K562 (cell line): ENCODE measurements around the gene CECR2. TPM values are rescaled to one million over a fixed set of nuclear protein-coding genes. Genes with fewer than 3 reads are reported as not detected.

ENCODE experiments used
- ATAC-seq: fragments of 200-7000 bp; cut with Tn5 transposase; 3 replicates; pipeline ENCODE4 v1.9.1; 2020; ENCODE audit warnings: moderate library complexity
- BruUV-seq: library from RNA; stranded (reverse); fragments of 400-500 nt; replicated peaks from 2 replicates; lab custom pipeline; 2021; lab: Mats Ljungman, UMichigan
- CTCF ChIA-PET: fragments of 300-600 bp; formaldehyde crosslinking; extraction: SDS; loops from one replicate; lab custom pipeline; 2021; ENCODE audit warnings: low intra/inter-chr PET ratio; lab: Yijun Ruan, JAX
- POLR2A ChIA-PET: fragments of 300-600, 350-650 bp; sonication (Branson Sonifier 250); formaldehyde crosslinking; extraction: SDS; loops from one replicate; lab custom pipeline; 2021; ENCODE audit warnings: antibody characterized with exemption, inconsistent platforms; lab: Yijun Ruan, JAX
- DNase-seq, 4 experiments: peaks; one replicate each; pipeline versions ENCODE4 v3.0.0 to v3.0.0-alpha.2; 2011 to 2018; ENCODE audit warnings: low spot score in 3 of 4, mixed read lengths in 3 of 4; ENCODE audit errors: extremely low read depth in 1 of 4
- FAIRE-seq: peaks from 2 replicates; lab custom pipeline; 2011; peaks lifted over from hg19 to GRCh38; lab: Jason Lieb, UNC
- H2AFZ ChIP-seq: 2 replicates; pipeline ENCODE4 v1.6.0; 2011; ENCODE audit warnings: low read depth, low read length, control low read depth, inconsistent platforms
- H3K27ac ChIP-seq: fragments of 200-600 bp; 3 replicates; pipeline ENCODE4 v1.8.0; 2011; ENCODE audit warnings: low read depth, mild to moderate bottlenecking, control low read depth, inconsistent platforms, low read length, moderate library complexity, mixed read lengths; ENCODE audit errors: extremely low read depth
- H3K27me3 ChIP-seq, 2 experiments: fragments of 300-600 bp in 1 of 2; 2 replicates in 1 of 2; 3 replicates in 1 of 2; pipeline versions ENCODE4 v1.6.0 to v1.8.0; 2011; ENCODE audit warnings: inconsistent platforms in 2 of 2, low read length in 2 of 2, mild to moderate bottlenecking in 1 of 2, mixed read lengths in 1 of 2, moderate library complexity in 1 of 2; ENCODE audit not compliant: control insufficient read depth in 2 of 2, insufficient read depth in 2 of 2
- H3K36me3 ChIP-seq: fragments of 300-600 bp; 3 replicates; pipeline ENCODE4 v1.8.0; 2011; ENCODE audit warnings: mild to moderate bottlenecking, low read length, inconsistent platforms; ENCODE audit not compliant: control insufficient read depth, insufficient read depth
- H3K4me1 ChIP-seq, 2 experiments: fragments of 200-600 bp in 1 of 2; replicated peaks in 1 of 2; 2 replicates in 1 of 2; 3 replicates in 1 of 2; pipeline versions ENCODE4 v1.5.1 to v1.8.0; 2011; ENCODE audit warnings: inconsistent platforms in 2 of 2, low read length in 2 of 2, mild to moderate bottlenecking in 1 of 2, mixed read lengths in 1 of 2, moderate library complexity in 1 of 2; ENCODE audit not compliant: control insufficient read depth in 2 of 2, insufficient read depth in 2 of 2
- H3K4me2 ChIP-seq: 2 replicates; pipeline ENCODE4 v1.6.1; 2011; ENCODE audit warnings: low read length, control low read depth, inconsistent platforms, mixed read lengths; ENCODE audit not compliant: insufficient read depth
- H3K4me3 ChIP-seq: fragments of 200-600 bp; sonication (generic), shearing (Covaris generic); 2 replicates; pipeline ENCODE4 v1.5.1; 2016; ENCODE audit warnings: control low read depth, inconsistent platforms
- H3K79me2 ChIP-seq: fragments of 200-600 bp; 3 replicates; pipeline ENCODE4 v1.8.0; 2011; ENCODE audit warnings: low read length, inconsistent platforms; ENCODE audit not compliant: control insufficient read depth, insufficient read depth
- H3K9ac ChIP-seq, 2 experiments: 2 replicates each; pipeline versions ENCODE4 v1.6.0 to v1.6.1; 2011; ENCODE audit warnings: low read depth in 2 of 2, low read length in 2 of 2, control low read depth in 1 of 2, inconsistent platforms in 1 of 2, mild to moderate bottlenecking in 1 of 2, mixed read lengths in 1 of 2; ENCODE audit not compliant: insufficient read depth in 1 of 2
- H3K9me1 ChIP-seq: one replicate; pipeline ENCODE4 v1.6.0; 2011; ENCODE audit warnings: inconsistent platforms, mild to moderate bottlenecking, low read length, moderate library complexity; ENCODE audit not compliant: control insufficient read depth, insufficient read depth
- H3K9me3 ChIP-seq: replicated peaks from 2 replicates; pipeline ENCODE4 v1.5.1; 2011; ENCODE audit warnings: low read depth, low read length, inconsistent platforms; ENCODE audit not compliant: control insufficient read depth, insufficient read depth
- H4K20me1 ChIP-seq: replicated peaks from 2 replicates; pipeline ENCODE4 v1.6.1; 2011; ENCODE audit warnings: low read length, inconsistent platforms, mixed read lengths; ENCODE audit not compliant: control insufficient read depth, insufficient read depth
- CBFA2T2 ChIP-seq: fragments of 450-650 bp; conservative IDR thresholded peaks from 2 replicates; pipeline ENCODE4 v1.6.1; 2017; ENCODE audit warnings: mild to moderate bottlenecking
- CBFA2T3 ChIP-seq: fragments of 450-650 bp; IDR thresholded peaks from 2 replicates; pipeline ENCODE4 v1.6.1; 2017
- CEBPB ChIP-seq: fragments of 450-650 bp; IDR thresholded peaks from 2 replicates; pipeline ENCODE4 v1.6.1; 2016; ENCODE audit warnings: missing genetic modification characterization, missing compliant biosample characterization
- CEBPG ChIP-seq, 3 experiments: fragments of 200-800 bp in 1 of 3; sonication (Bioruptor generic) in 1 of 3; sonication (generic) in 1 of 3; formaldehyde crosslinking in 1 of 3; IDR thresholded peaks in 2 of 3; conservative IDR thresholded peaks in 1 of 3; 2 replicates each; pipeline versions ENCODE4 v1.6.1 to v1.8.0; 2016 to 2022; ENCODE audit warnings: missing compliant biosample characterization in 2 of 3, missing genetic modification characterization in 2 of 3, mild to moderate bottlenecking in 1 of 3, missing genetic modification reagents in 1 of 3
- JUND ChIP-seq, 2 experiments: IDR thresholded peaks; 2 replicates in 1 of 2; 3 replicates in 1 of 2; pipeline ENCODE4 v1.6.1; 2011; ENCODE audit warnings: borderline replicate concordance in 2 of 2, low read depth in 2 of 2, low read length in 2 of 2, improper control_type of control experiment in 1 of 2, missing biosample characterization in 1 of 2, missing genetic modification characterization in 1 of 2, missing genetic modification reagents in 1 of 2
- KDM1A ChIP-seq, 2 experiments: fragments of 450-650 bp; IDR thresholded peaks; 2 replicates each; pipeline ENCODE4 v1.6.1; 2016; ENCODE audit warnings: mild to moderate bottlenecking in 2 of 2
- WGBS: fragments of 100-300 bp; shearing (Covaris generic); methylation state at CpG from one replicate; pipeline ENCODE4 v1.1.6; 2016; ENCODE audit warnings: low coverage, mixed read lengths; ENCODE audit not compliant: insufficient coverage; ENCODE audit errors: missing lambda C conversion rate; 5-methylcytosine and 5-hydroxymethylcytosine counted together
- in situ Hi-C: fragments of 300-500 bp; cut with MboI; formaldehyde crosslinking; loops from 4 replicates; pipeline ENCODE4 v1.15.0; 2018; ENCODE audit warnings: inconsistent platforms, mixed read lengths
- intact Hi-C: fragments of 100-400 bp; cut with micrococcal nuclease; formaldehyde crosslinking; loops from 2 replicates; pipeline ENCODE4 v1.14.2; 2022
- polyA plus RNA-seq, 8 experiments: library from polyadenylated mRNA; depleted of rRNA in 4 of 8; stranded (reverse) in 5 of 8; unstranded in 3 of 8; fragments of >200 nt; fragmentation: Nextera tagmentation in 2 of 8; fragmentation: Illumina TruSeq in 1 of 8; extraction: Ambion mirVana in 2 of 8; extraction: Trizol in 1 of 8; gene quantifications; 2 replicates each; pipeline versions ENCODE4 v1.2.1 to v1.2.3, GENCODE V29; 2011 to 2014; ENCODE audit warnings: inconsistent platforms in 1 of 8, missing spikeins in 1 of 8
- total RNA-seq, 7 experiments: library from RNA; depleted of rRNA in 6 of 7; stranded (reverse); fragments of >200 nt in 6 of 7; fragmentation: Illumina TruSeq in 2 of 7; extraction: Trizol in 2 of 7; gene quantifications; 2 replicates each; pipeline versions ENCODE4 v1.2.1 to v1.2.3, GENCODE V29; 2011 to 2021; ENCODE audit warnings: low replicate concordance in 1 of 7
- TF ChIP-seq, protein P1 (sequence below): fragments of 250-450 bp; sonication (Bioruptor Pico); IDR thresholded peaks from 2 replicates; pipeline ENCODE4 v1.8.0; 2022; ENCODE audit warnings: inconsistent platforms, mild to moderate bottlenecking, moderate library complexity, borderline replicate concordance
- TF ChIP-seq, protein P2 (sequence below): conservative IDR thresholded peaks from 2 replicates; pipeline ENCODE4 v1.6.1; 2011; ENCODE audit warnings: low read depth, mild to moderate bottlenecking, low read length; ENCODE audit not compliant: control insufficient read depth
- TF ChIP-seq, protein P3 (sequence below), 2 experiments: fragments of 450-650 bp in 1 of 2; sonication (generic) in 1 of 2; formaldehyde crosslinking in 1 of 2; IDR thresholded peaks in 1 of 2; conservative IDR thresholded peaks in 1 of 2; 2 replicates each; pipeline versions ENCODE4 v1.6.1 to v1.8.1; 2016 to 2023; ENCODE audit warnings: mild to moderate bottlenecking in 2 of 2, moderate library complexity in 2 of 2, inconsistent platforms in 1 of 2, missing genetic modification reagents in 1 of 2
- TF ChIP-seq, protein P4 (sequence below), 2 experiments: fragments of 250-450 bp in 1 of 2; fragments of 450-650 bp in 1 of 2; sonication (Bioruptor Pico) in 1 of 2; IDR thresholded peaks; 2 replicates each; pipeline versions ENCODE4 v1.6.1 to v1.8.0; 2016 to 2021; ENCODE audit warnings: mild to moderate bottlenecking in 2 of 2, moderate library complexity in 2 of 2, missing compliant biosample characterization in 1 of 2, missing genetic modification characterization in 1 of 2
- TF ChIP-seq, protein P5 (sequence below): fragments of 450-650 bp; conservative IDR thresholded peaks from 2 replicates; pipeline ENCODE4 v1.6.1; 2016; ENCODE audit warnings: missing genetic modification characterization, low read depth, mild to moderate bottlenecking, missing compliant biosample characterization, moderate library complexity

Gene CECR2
- total and polyA plus RNA-seq, 9 of the 15 experiments (the other 6 are each of a cell fraction or from before 2014, with no cell fraction given) = 0.01 to 1.00 (median 0.27) TPM

DNA sequence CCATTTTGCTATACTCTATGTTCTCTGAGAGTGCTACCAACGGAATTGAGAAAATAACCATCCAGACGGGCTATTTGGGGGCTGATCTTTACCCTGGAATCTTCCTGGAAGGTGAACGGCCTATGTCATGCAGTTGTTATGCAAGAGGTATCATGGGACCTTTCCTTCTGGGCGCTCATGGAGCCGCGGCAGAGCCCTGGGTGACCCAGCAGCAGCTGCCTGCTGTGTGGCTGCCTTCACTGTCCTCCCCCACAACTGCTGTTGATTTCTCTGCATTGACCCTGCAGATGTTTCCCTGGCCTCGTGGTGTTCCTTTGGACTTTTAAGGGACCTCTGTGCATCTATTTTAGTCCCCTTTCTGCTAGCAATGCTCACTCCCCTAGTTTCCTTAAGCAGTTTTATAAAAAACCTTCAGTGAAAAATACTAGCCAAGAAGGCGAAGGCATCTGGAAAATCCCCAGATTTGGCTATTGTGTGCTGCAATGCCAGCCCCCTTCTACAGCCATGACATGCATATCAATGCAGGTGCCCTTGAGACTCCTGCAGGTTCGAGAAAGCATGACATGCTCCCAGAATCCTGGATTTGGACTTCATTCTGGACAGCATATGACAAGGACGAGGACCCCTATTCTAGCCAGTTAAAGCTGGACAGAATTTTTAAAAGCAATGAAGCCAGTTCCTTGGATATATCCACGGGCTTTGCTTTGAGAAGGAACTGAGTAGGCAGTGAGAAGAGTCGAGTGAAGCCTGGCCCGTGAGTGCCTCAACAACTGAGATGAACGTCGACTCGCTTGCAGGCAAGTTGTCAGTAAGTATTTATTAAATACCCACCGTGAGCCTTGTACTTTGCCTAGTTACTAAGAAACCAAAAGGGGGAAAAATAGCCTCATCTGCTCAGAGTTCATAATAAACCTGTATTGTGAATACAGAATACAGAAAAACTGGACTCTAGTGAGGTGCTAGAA, 193.9 kb downstream of the CECR2 start, which contains the start of gene SLC25A18:
SLC25A18 (plus strand) TSS at position 593 of the 965 bp plus-strand sequence. CDS start 16,447 bp downstream, outside the sequence.
- H3K27ac ChIP-seq = no peak within 1 kb of the TSS
- 0 out of 5 replicates have a peak, but pooled peaks cover 0 to 4% of the 10 kb centered on the region in 2 experiments for H3K4me1 ChIP-seq
- H3K4me2 ChIP-seq = no peak within 1 kb of the TSS
- no peaks in the 10 kb centered on the region for H3K79me2 ChIP-seq
- in situ Hi-C loops (no loop called here), intact Hi-C loops (loop anchor here (2.0 to 5.0 kb wide), 2 partner anchors 76 to 159 kb away; partner anchors contain the start of gene BCL2L13)
- 4% methylated on average over 17 of the region's 17 CpGs for WGBS
- peaks cover 38 to 44% of the 10 kb centered on the region in 2 experiments for H3K27me3 ChIP-seq
- FAIRE-seq (no peak), ATAC-seq (peak; percentile 56), DNase-seq (peak; percentile 37 to 47 (median 44))
- no peaks in the 10 kb centered on the region for H4K20me1 ChIP-seq
- POLR2A ChIA-PET = interaction anchor here (0.6 to 1.0 kb wide), 3 partner anchors 12 to 48 kb away, joined by 3 to 4 read pairs (median 3); no protein-coding TSS in a partner anchor
- H3K36me3 ChIP-seq = no peaks in the 10 kb centered on the region
- no TSS peak for BruUV-seq
- H2AFZ ChIP-seq = peak within 1 kb of the TSS; percentile 2; the same call in 1 of the 2 replicates
- H3K9me3 ChIP-seq = no peaks in the 10 kb centered on the region
- H3K9ac ChIP-seq = no peak within 1 kb of the TSS
- H3K4me3 ChIP-seq = no peak within 1 kb of the TSS
- CTCF ChIA-PET = no interaction called here
- no peaks in the 10 kb centered on the region for H3K9me1 ChIP-seq
- no peak for TF ChIP-seq CEBPG (CRISPR knock-in tag; IDR thresholded peaks at IDR 0.05)
- peak; percentile 69 to 94 for TF ChIP-seq CEBPG (tag; conservative IDR thresholded peaks at IDR 0.05 in 1 of 2, IDR thresholded peaks at IDR 0.05 in 1 of 2)
- peak; percentile 49 for TF ChIP-seq CBFA2T3
- 0 out of 4 replicates have a peak, but pooled peaks of 1 of the 2 experiments have one; percentile 23 for TF ChIP-seq KDM1A (IDR thresholded peaks at IDR 0.05)
- TF ChIP-seq, protein P1, sequence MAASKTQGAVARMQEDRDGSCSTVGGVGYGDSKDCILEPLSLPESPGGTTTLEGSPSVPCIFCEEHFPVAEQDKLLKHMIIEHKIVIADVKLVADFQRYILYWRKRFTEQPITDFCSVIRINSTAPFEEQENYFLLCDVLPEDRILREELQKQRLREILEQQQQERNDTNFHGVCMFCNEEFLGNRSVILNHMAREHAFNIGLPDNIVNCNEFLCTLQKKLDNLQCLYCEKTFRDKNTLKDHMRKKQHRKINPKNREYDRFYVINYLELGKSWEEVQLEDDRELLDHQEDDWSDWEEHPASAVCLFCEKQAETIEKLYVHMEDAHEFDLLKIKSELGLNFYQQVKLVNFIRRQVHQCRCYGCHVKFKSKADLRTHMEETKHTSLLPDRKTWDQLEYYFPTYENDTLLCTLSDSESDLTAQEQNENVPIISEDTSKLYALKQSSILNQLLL = no peak
- peak; percentile 94 for TF ChIP-seq CEBPB
- TF ChIP-seq, protein P2, sequence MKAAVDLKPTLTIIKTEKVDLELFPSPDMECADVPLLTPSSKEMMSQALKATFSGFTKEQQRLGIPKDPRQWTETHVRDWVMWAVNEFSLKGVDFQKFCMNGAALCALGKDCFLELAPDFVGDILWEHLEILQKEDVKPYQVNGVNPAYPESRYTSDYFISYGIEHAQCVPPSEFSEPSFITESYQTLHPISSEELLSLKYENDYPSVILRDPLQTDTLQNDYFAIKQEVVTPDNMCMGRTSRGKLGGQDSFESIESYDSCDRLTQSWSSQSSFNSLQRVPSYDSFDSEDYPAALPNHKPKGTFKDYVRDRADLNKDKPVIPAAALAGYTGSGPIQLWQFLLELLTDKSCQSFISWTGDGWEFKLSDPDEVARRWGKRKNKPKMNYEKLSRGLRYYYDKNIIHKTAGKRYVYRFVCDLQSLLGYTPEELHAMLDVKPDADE = no peak
- 0 out of 2 replicates have a peak, but pooled peaks have one; percentile 42 for TF ChIP-seq CBFA2T2
- TF ChIP-seq, protein P3, sequence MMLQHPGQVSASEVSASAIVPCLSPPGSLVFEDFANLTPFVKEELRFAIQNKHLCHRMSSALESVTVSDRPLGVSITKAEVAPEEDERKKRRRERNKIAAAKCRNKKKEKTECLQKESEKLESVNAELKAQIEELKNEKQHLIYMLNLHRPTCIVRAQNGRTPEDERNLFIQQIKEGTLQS (IDR thresholded peaks at IDR 0.05) = 0 out of 2 replicates have a peak, but pooled peaks have one; percentile 21
- TF ChIP-seq, protein P3 (CRISPR knock-in tag; conservative IDR thresholded peaks at IDR 0.05) = no peak
- TF ChIP-seq JUND (IDR thresholded peaks at IDR 0.05; ENCODE audit: borderline replicate concordance, low read depth, low read length) = peak; percentile 14; the same call in 1 of the 2 replicates
- TF ChIP-seq JUND (tag; IDR thresholded peaks at IDR 0.05; ENCODE audit: borderline replicate concordance, low read depth, low read length) = no peak
- TF ChIP-seq, protein P4, sequence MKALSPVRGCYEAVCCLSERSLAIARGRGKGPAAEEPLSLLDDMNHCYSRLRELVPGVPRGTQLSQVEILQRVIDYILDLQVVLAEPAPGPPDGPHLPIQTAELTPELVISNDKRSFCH (CRISPR knock-in tag; IDR thresholded peaks at IDR 0.05) = no peak
- TF ChIP-seq, protein P4 (tag; IDR thresholded peaks at IDR 0.05) = no peak
- TF ChIP-seq, protein P5, sequence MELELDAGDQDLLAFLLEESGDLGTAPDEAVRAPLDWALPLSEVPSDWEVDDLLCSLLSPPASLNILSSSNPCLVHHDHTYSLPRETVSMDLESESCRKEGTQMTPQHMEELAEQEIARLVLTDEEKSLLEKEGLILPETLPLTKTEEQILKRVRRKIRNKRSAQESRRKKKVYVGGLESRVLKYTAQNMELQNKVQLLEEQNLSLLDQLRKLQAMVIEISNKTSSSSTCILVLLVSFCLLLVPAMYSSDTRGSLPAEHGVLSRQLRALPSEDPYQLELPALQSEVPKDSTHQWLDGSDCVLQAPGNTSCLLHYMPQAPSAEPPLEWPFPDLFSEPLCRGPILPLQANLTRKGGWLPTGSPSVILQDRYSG = peak; percentile 45; the same call in 1 of the 2 replicates
